A673 (cell line): Measurements from ENCODE around the gene CARD8. TPM values are rescaled to one million over a fixed set of nuclear protein-coding genes. Genes with fewer than 3 reads are reported as not detected.
"Not testable (repeated sequence)": the region's sequence is repeated elsewhere in the genome, so short reads cannot be mapped to it uniquely, and the experiment has no call there.

ENCODE experiments used
- BruUV-seq: library from RNA; stranded (reverse); fragments of 400-500 nt; replicated peaks from 2 replicates; lab custom pipeline; 2021; lab: Mats Ljungman, UMichigan
- CTCF ChIA-PET: fragments of 300-600 bp; sonication (Branson Sonifier 250); formaldehyde crosslinking; loops from one replicate; lab custom pipeline; 2022; ENCODE audit warnings: antibody characterized with exemption; lab: Charles Lee
- POLR2A ChIA-PET: fragments of 300-600 bp; sonication (Branson Sonifier 250); formaldehyde crosslinking; loops from one replicate; lab custom pipeline; 2022; ENCODE audit warnings: antibody characterized with exemption; ENCODE audit not compliant: low non-redundant PET; lab: Charles Lee
- DNase-seq: peaks from one replicate; pipeline ENCODE4 v3.0.0-alpha.2; 2015; ENCODE audit warnings: low spot score
- H3K27ac ChIP-seq: fragments of 200-600 bp; sonication (generic); 2 replicates; pipeline ENCODE4 v1.5.1; 2016; ENCODE audit warnings: mixed run types, low read depth, mild to moderate bottlenecking, mixed read lengths, antibody characterized with exemption, low read length; ENCODE audit not compliant: poor library complexity, severe bottlenecking
- H3K27me3 ChIP-seq: fragments of 200-600 bp; sonication (generic); replicated peaks from 2 replicates; pipeline ENCODE4 v1.6.1; 2017; ENCODE audit warnings: mixed run types, low read depth, mild to moderate bottlenecking, mixed read lengths, antibody characterized with exemption, low read length; ENCODE audit not compliant: insufficient read depth, poor library complexity
- H3K36me3 ChIP-seq: fragments of 200-600 bp; sonication (generic); 2 replicates; pipeline ENCODE4 v1.6.1; 2016; ENCODE audit warnings: mixed run types, mild to moderate bottlenecking, mixed read lengths, antibody characterized with exemption, low read length; ENCODE audit not compliant: insufficient read depth, poor library complexity, severe bottlenecking
- H3K4me1 ChIP-seq: fragments of 200-600 bp; sonication (generic); 2 replicates; pipeline ENCODE4 v1.6.1; 2017; ENCODE audit warnings: mixed run types, mild to moderate bottlenecking, mixed read lengths, antibody characterized with exemption, low read length; ENCODE audit not compliant: insufficient read depth, poor library complexity, severe bottlenecking
- H3K4me3 ChIP-seq: fragments of 200-600 bp; sonication (generic); 2 replicates; pipeline ENCODE4 v1.5.1; 2016; ENCODE audit warnings: low read depth, mixed run types, mild to moderate bottlenecking, mixed read lengths, low read length; ENCODE audit not compliant: poor library complexity, severe bottlenecking
- H3K9me3 ChIP-seq: fragments of 200-600 bp; sonication (generic); 2 replicates; pipeline ENCODE4 v1.6.1; 2016; ENCODE audit warnings: mixed run types, low read depth, mild to moderate bottlenecking, mixed read lengths, antibody characterized with exemption, low read length; ENCODE audit not compliant: poor library complexity, severe bottlenecking
- CTCF ChIP-seq: fragments of 300-800, 200-600 bp; sonication (generic); conservative IDR thresholded peaks from 2 replicates; pipeline ENCODE4 v1.5.1; 2017; ENCODE audit warnings: low read depth, mild to moderate bottlenecking, antibody characterized with exemption, low read length, moderate library complexity, mixed read lengths
- EZH2 ChIP-seq: fragments of 200-600 bp; sonication (generic); IDR thresholded peaks from 2 replicates; pipeline ENCODE4 v1.6.1; 2017; ENCODE audit warnings: borderline replicate concordance, low read depth, mild to moderate bottlenecking, mixed read lengths, antibody characterized with exemption, low read length; ENCODE audit not compliant: poor library complexity, severe bottlenecking
- intact Hi-C: fragments of 100-400 bp; cut with micrococcal nuclease; formaldehyde crosslinking; loops from one replicate; pipeline ENCODE4 v1.10.0; 2022; ENCODE audit not compliant: unreplicated experiment
- total RNA-seq: library from RNA; stranded (reverse); gene quantifications from 2 replicates; pipeline ENCODE4 v1.2.3, GENCODE V29; 2021

CARD8 gene
- total RNA-seq, 1 experiment from 2014 or later = 151 TPM

GRCh38 chr19:48274173-48274572 is 18.5 kb upstream of the CARD8 start:
- Histone ChIP-seq H3K4me3 (no peak overlapping the region), H3K36me3 (no peaks in the 10 kb centered on the region), H3K9me3 (no peaks in the 10 kb centered on the region), H3K27me3 (no peaks in the 10 kb centered on the region), H3K4me1 (peaks cover 3% of the 10 kb centered on the region), H3K27ac (no peak overlapping the region)
- ChIA-PET POLR2A (interaction anchor here (0.6 to 0.7 kb wide), 2 partner anchors 24 to 310 kb away, joined by 3 to 7 read pairs; no protein-coding TSS in a partner anchor), CTCF (no interaction called here)
- BruUV-seq = no TSS peak
- intact Hi-C loops = loop anchor here (5.0 kb wide), 1 partner anchor 58 kb away; no protein-coding TSS in a partner anchor
- TF ChIP-seq EZH2 (no peak), CTCF (no peak)
- no peak for DNase-seq

DNA sequence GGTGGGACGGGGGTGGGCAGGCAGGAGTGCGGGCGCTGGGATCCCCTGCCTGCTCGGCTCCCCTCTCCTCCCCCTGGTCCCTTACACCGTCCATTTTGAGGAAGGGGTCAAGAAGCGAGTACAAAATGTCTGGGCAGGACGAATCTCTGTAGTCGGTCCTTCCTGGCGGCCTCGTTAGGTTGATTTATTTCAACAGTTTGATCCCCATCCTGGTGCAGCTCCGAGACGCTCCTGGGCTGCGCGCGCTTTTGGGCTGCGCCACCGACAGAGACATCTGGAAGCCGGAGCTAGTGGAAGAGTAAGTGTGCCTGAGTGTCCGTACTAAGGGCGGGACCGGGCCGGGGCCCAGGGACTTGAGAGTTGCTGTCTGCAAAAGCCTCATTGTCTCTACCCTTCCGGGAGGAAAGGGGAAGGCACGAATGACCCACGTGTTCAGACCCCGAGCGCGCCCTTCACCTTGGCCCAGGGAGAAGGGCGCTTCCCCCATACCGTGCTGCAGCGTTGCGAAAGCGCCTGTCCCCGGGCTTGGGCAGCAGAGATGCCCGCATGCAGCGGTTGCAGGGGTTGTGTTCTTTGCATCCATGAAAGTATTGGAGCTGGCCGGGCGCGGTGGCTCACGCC is 15.9 kb upstream of the CARD8 start:
- H3K4me1 ChIP-seq = peaks cover 3% of the 10 kb centered on the region
- TSS peak; percentile 47 for BruUV-seq
- intact Hi-C loops = loop anchor here (1.0 to 5.0 kb wide), 2 partner anchors 20 to 61 kb away; no protein-coding TSS in a partner anchor
- TF ChIP-seq EZH2 (no peak), CTCF (no peak)
- H3K36me3 ChIP-seq = no peaks in the 10 kb centered on the region
- peak; percentile 62 for DNase-seq
- H3K27ac ChIP-seq = peak overlapping the region; percentile 72
- CTCF ChIA-PET = interaction anchor here (0.7 to 1.2 kb wide), 3 partner anchors 19 to 62 kb away, joined by 4 to 5 read pairs (median 4); no protein-coding TSS in a partner anchor
- peak overlapping the region; percentile 60 for H3K4me3 ChIP-seq
- no peaks in the 10 kb centered on the region for H3K27me3 ChIP-seq
- POLR2A ChIA-PET = no interaction called here
- no peaks in the 10 kb centered on the region for H3K9me3 ChIP-seq

DNA sequence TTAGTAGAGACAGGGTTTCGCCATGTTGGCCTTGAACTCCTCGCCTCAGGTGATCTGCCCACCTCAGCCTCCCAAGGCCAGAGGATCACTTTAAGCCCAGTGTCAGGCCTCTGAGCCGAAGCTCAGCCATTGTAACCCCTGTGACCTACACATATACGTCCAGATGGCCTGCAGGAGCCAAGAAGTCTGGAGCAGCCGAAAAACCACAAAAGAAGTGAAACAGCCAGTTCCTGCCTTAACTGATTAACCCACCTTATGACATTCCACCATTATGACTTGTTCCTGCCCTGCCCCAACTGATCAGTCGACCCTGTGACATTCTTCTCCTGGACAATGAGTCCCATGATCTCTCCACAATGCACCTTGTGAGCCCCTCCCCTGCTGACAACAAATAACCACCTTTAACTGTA is 13.9 kb upstream of the CARD8 start:
- H3K4me3 ChIP-seq, BruUV-seq, H3K9me3 ChIP-seq, H3K36me3 ChIP-seq, POLR2A ChIA-PET, H3K27me3 ChIP-seq, H3K27ac ChIP-seq, CTCF ChIA-PET, H3K4me1 ChIP-seq, DNase-seq: not testable (repeated sequence)
- intact Hi-C loops = loop anchor here (5.0 kb wide), 2 partner anchors 63 to 313 kb away; no protein-coding TSS in a partner anchor

DNA sequence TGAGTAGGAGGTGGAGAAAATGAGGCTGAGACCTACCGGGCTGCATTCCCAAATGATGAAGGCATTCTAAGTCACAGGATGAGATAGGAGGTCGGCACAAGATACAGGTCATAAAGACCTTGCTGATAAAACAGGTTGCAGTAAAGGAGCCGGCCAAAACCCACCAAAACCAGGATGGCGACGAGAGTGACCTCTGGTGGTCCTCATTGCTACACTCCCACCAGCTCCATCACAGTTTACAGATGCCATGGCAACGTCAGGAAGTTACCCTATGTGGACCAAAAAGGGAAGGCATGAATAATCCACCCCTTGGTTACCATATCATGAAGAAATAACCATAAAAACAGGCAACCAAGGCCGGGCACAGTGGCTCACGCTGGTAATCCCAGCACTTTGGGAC is 9.6 kb upstream of the CARD8 start:
- DNase-seq, H3K36me3 ChIP-seq, H3K27ac ChIP-seq, H3K4me3 ChIP-seq, BruUV-seq, H3K4me1 ChIP-seq, H3K9me3 ChIP-seq, H3K27me3 ChIP-seq: not testable (repeated sequence)
- intact Hi-C loops = loop anchor here (5.0 kb wide), 1 partner anchor 317 kb away; no protein-coding TSS in a partner anchor
- 0 out of 2 replicates have a peak, but pooled peaks have one; percentile 24 for TF ChIP-seq CTCF
- POLR2A ChIA-PET = interaction anchor here (0.6 kb wide), 1 partner anchor 68 kb away, joined by 3 read pairs; no protein-coding TSS in a partner anchor
- CTCF ChIA-PET = interaction anchor here (0.7 kb wide), 1 partner anchor 28 kb away, joined by 3 read pairs; no protein-coding TSS in a partner anchor

DNA sequence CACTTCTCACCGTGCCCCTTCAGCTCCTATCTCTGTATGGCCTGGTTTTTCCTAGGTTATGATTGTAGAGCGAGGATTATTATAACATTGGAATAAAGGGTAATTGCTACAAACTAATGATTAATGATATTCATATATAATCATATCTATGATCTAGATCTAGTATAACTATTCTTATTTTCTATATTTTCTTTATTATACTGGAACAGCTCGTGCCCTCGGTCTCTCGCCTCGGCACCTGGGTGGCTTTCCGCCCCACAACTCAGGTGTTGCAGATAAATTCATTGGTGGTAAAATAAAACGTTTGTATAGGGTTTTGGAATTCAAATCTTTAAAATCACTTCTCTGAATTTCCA is 4.6 kb upstream of the CARD8 start:
- H3K36me3 ChIP-seq, POLR2A ChIA-PET, H3K27ac ChIP-seq, H3K9me3 ChIP-seq, H3K27me3 ChIP-seq, DNase-seq, BruUV-seq: not testable (repeated sequence)
- intact Hi-C loops = loop anchor here (1.0 kb wide), 2 partner anchors 108 to 153 kb away; no protein-coding TSS in a partner anchor
- Histone ChIP-seq H3K4me1 (peaks cover 20% of the 10 kb centered on the region), H3K4me3 (peak overlapping the region; percentile 51)
- CTCF ChIA-PET = interaction anchor here (0.6 to 1.7 kb wide), 6 partner anchors 56 to 297 kb away, joined by 3 to 6 read pairs (median 5); partner anchors contain the start of gene PLA2G4C
